GM12878 (cell line): ENCODE results near the gene FOXN4.

Source experiments
- CEBPB ChIP-seq, 2 experiments: fragments of 150-350 bp in 1 of 2; IDR thresholded peaks; 2 replicates each; pipeline ENCODE4 v1.6.1; 2012 to 2014; ENCODE audit warnings: low read depth in 2 of 2, low read length in 2 of 2, borderline replicate concordance in 1 of 2, inconsistent platforms in 1 of 2
- MTA2 ChIP-seq: fragments of 450-650 bp; IDR thresholded peaks from 2 replicates; pipeline ENCODE4 v1.6.1; 2016; ENCODE audit warnings: low read depth, mild to moderate bottlenecking, moderate library complexity
- PML ChIP-seq: IDR thresholded peaks from 2 replicates; pipeline ENCODE4 v1.6.1; 2012; ENCODE audit warnings: low read length, inconsistent platforms
- POLR2A ChIP-seq: IDR thresholded peaks from 2 replicates; pipeline ENCODE4 v1.6.1; 2011; ENCODE audit warnings: low read depth, mild to moderate bottlenecking, low read length
- TAF1 ChIP-seq: IDR thresholded peaks from 2 replicates; pipeline ENCODE4 v1.6.1; 2011; ENCODE audit warnings: mild to moderate bottlenecking, low read depth, low read length, borderline replicate concordance
- TARDBP ChIP-seq: IDR thresholded peaks from 2 replicates; pipeline ENCODE4 v1.6.1; 2016; ENCODE audit warnings: borderline replicate concordance
- TCF7 ChIP-seq: IDR thresholded peaks from 2 replicates; pipeline ENCODE4 v1.6.1; 2014; ENCODE audit warnings: antibody characterized with exemption, borderline replicate concordance
- ZNF24 ChIP-seq: fragments of 450-650 bp; IDR thresholded peaks from 2 replicates; pipeline ENCODE4 v1.6.1; 2017; ENCODE audit warnings: antibody characterized with exemption, mild to moderate bottlenecking
- ZNF274 ChIP-seq: IDR thresholded peaks from one replicate; pipeline ENCODE4 v1.8.0; 2011; ENCODE audit not compliant: insufficient read length, insufficient read depth
- ZZZ3 ChIP-seq: IDR thresholded peaks from 2 replicates; pipeline ENCODE4 v1.6.1; 2011; ENCODE audit warnings: low read depth; ENCODE audit not compliant: control insufficient read depth, insufficient read length
- TF ChIP-seq, protein P1 (sequence below): IDR thresholded peaks from 2 replicates; pipeline ENCODE4 v1.6.1; 2011; ENCODE audit warnings: low read depth, mild to moderate bottlenecking, low read length, moderate library complexity, borderline replicate concordance; ENCODE audit errors: extremely low read depth
- TF ChIP-seq, protein P2 (sequence below), 3 experiments: IDR thresholded peaks in 2 of 3; conservative IDR thresholded peaks in 1 of 3; 2 replicates each; pipeline ENCODE4 v1.5.1; 2011; ENCODE audit warnings: low read depth in 3 of 3, low read length in 3 of 3, mild to moderate bottlenecking in 3 of 3, control low read depth in 2 of 3, moderate library complexity in 2 of 3, inconsistent platforms in 1 of 3, mixed read lengths in 1 of 3; ENCODE audit not compliant: control insufficient read depth in 2 of 3, insufficient read depth in 1 of 3; ENCODE audit errors: extremely low read depth in 1 of 3

DNA sequence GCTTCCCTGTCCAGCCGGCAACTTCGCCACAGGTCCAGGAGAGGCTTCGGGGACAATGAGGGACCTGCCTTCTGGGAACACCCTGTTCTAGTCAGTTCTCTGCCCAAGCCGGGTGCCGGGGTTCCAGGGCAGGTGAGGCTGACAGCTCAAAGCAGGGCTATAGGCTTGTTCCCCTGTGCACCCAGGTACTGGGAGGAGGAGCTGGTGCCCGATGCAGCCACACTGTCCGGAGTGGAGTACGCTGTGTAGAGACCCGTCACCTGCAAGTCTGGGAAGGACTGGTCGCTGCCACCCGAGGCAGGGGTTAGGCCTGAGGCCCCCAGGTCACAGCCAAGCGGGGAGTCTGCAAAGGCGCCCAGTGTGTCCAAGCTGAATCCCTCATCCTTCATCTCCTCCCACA is 29.6 kb downstream of the FOXN4 start:
- TF ChIP-seq, protein P1, sequence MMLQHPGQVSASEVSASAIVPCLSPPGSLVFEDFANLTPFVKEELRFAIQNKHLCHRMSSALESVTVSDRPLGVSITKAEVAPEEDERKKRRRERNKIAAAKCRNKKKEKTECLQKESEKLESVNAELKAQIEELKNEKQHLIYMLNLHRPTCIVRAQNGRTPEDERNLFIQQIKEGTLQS = no peak
- TF ChIP-seq PML = no peak
- TF ChIP-seq CEBPB (IDR thresholded peaks at IDR 0.05; ENCODE audit: borderline replicate concordance in 1 of 2, low read depth in 2 of 2, low read length in 2 of 2) = no peak
- no peak for TF ChIP-seq POLR2A
- TF ChIP-seq, protein P2, sequence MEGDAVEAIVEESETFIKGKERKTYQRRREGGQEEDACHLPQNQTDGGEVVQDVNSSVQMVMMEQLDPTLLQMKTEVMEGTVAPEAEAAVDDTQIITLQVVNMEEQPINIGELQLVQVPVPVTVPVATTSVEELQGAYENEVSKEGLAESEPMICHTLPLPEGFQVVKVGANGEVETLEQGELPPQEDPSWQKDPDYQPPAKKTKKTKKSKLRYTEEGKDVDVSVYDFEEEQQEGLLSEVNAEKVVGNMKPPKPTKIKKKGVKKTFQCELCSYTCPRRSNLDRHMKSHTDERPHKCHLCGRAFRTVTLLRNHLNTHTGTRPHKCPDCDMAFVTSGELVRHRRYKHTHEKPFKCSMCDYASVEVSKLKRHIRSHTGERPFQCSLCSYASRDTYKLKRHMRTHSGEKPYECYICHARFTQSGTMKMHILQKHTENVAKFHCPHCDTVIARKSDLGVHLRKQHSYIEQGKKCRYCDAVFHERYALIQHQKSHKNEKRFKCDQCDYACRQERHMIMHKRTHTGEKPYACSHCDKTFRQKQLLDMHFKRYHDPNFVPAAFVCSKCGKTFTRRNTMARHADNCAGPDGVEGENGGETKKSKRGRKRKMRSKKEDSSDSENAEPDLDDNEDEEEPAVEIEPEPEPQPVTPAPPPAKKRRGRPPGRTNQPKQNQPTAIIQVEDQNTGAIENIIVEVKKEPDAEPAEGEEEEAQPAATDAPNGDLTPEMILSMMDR (IDR thresholded peaks at IDR 0.05 in 2 of 3, conservative IDR thresholded peaks at IDR 0.05 in 1 of 3; ENCODE audit: control insufficient read depth in 2 of 3, extremely low read depth in 1 of 3, insufficient read depth in 1 of 3, low read depth in 3 of 3, low read length in 3 of 3) = no peak
- no peak for TF ChIP-seq TARDBP
- TF ChIP-seq ZNF274 = no peak
- TF ChIP-seq MTA2 = no peak
- TF ChIP-seq TCF7 = no peak
- TF ChIP-seq ZZZ3 = no peak
- TF ChIP-seq ZNF24 = no peak
- TF ChIP-seq TAF1 = no peak
